Stimulated activated CD4-positive, alpha-beta T cell treated with anti-CD3 and anti-CD28 coated beads, Interleukin-12 subunit alpha, Interleukin-12 subunit beta, amount 100 ng/mL, for 24 hours (primary cell): Measurements from ENCODE around the gene IGSF3.

Experiments
- DNase-seq, 2 experiments: peaks; one replicate each; pipeline ENCODE4 v3.0.0-alpha.2; 2020; ENCODE audit warnings: low read depth in 2 of 2

Gene IGSF3

DNA sequence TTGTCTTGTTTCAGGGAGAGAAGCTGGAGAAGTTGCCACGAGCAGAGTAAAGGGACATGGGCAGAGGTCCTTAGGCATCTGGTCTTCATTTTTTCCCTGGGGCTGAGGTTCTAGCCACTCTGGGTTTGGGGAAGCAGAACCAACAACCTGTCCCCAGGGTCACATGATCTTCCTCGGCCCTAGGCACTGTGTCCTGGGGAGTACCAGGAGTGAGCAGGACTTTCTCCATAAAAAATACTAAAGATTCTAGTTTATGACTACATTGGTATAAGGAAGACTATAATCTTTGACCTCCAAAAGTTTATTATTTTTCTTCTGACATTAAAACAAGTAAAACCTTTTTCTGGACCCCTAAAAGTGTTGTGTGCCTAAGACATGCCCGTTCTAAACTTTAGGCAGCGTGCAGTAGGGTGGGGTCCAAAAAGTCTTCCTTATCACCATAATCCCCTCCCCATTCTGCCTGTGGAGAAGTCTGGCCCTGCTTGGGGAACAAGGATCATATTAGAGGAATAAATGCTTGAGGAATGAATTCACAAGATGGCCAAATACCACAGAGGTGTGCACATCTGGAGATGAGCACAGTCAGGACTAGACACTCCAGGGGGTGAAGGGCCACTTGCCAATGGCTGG is 19.3 kb upstream of the IGSF3 start:
- no peak for DNase-seq

GRCh38 chr1:116686175-116686574 is 18.6 kb upstream of the IGSF3 start:
- no peak for DNase-seq

DNA sequence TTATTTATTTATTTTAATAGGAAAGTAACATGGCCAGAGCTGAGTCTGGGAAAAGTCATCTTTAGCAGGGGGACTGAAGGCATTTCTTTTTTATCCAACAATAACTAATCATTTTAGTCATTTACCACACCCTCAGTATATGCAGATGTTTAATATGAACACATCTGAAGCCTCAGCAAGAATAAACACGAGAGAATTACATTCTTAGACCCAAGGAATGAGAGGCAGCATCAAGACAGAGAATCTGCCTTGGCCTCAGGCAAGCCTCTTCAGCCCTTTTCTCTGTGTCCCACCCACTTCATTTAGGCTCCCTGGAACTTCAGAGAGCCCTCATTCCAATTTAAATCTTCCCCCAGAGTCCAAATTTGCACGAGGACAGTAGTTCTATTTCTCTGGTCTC is 17.0 kb upstream of the IGSF3 start:
- DNase-seq = no peak

DNA sequence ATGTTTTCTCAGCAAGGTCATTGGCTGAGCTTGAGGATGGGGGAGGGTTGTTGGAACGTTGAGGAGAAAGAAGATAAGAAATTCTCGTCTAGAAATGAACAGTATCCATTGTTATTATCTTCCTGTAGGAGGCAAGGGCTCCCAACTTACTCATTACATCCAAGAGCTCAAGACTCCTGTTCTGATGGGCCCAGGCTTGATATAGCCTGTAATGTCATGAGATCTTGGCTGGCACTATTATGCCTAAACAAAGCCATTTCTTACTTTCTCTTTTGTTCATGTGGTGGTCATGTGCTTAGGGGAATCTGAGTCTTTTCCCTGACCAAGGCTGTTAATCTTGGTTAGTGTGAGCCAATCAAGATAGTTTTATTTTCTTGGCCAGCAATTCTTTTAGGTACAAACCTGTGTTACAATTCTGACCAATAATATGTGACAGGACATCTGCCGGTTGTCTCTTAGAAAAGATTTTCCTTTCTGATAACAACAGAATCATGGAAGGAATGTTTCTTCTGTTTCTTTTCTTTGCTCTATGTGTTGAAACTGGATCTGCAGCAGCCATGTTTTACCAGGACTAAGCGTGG is 15.2 kb upstream of the IGSF3 start:
- DNase-seq = no peak

GRCh38 chr1:116681343-116681899 is 13.9 kb upstream of the IGSF3 start:
- DNase-seq = no peak

DNA sequence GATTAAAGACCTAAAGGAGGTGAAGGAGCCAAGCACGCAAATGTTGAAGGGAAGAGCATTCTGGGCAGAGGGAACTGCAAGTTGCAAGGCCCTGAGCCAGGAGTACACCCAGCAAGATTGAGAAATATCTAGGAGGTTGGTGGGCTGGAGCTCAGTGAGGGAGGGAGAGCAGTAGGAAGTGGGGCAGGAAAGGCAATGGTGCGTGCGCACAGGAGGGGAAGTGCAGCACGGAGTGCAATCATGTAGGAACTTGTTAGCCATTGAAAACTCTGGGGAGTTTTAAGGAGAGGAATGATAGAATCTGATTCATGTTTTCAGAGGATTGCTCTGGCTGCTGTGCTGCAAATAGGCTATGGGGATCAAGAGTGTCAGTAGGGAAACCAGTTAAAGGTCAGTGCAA is 13.2 kb upstream of the IGSF3 start:
- DNase-seq = no peak

GRCh38 chr1:116679828-116680628 is 12.5 kb upstream of the IGSF3 start:
- DNase-seq = no peak

DNA sequence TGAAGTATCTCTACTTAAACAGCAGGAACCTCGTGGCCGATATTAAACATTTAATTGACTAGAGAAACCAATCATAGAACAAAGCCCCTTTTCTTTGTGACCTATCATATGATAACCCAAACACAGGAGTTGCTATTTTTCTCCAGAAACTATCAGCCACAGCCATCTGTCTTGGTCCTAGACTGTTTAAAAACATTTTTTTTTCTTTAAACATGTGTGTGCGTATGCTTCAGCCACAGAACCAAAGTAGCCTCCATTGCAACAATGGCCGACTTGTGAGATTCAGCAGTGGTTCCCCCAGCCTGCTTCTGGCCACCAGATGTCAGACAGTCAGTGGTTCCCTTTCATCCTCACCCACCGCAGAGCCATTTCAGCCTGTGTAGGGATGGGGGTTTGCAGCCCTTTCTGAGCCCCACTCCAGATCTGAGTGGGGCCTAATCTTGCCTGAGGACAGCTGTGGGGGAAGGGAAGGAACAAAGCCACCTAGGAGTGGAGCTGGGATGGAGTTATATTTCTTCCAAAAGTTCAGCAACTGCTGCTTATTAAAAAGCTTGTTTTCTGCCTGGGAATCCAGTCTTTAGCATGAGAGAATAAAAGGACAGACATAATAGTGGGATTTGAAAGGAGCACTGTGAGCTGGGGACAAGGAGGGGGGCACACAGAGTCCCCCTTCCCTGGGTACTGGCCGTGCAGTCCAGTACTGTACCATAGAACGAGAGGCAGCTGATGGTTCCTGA is 11.7 kb upstream of the IGSF3 start:
- no peak for DNase-seq

- DNase-seq = no peak
These were observed 11.2 kb upstream of the IGSF3 start for GRCh38 chr1:116678732-116679090.

- DNase-seq = no peak
These were observed 10.0 kb upstream of the IGSF3 start for GRCh38 chr1:116677474-116678062.

DNA sequence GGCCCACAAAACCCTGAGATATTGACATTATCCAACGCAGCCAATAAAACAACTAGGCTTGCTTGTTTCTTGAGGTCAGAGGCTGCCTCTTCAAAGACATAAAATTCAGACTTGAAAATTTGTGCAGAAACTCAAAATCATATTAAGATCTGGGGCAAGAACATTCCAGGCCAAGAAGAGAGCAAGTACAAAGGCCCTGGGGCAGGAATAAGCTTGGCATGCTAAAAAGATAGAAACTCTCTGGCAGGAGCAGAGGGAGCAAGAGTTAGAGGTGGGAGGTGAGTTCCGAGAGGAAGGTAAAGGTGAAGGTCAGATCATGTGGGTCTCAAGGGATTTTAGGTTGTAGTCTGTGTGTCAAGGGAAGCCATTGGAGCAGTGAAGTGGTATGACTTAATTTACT is 8.8 kb upstream of the IGSF3 start:
- DNase-seq = no peak

DNA sequence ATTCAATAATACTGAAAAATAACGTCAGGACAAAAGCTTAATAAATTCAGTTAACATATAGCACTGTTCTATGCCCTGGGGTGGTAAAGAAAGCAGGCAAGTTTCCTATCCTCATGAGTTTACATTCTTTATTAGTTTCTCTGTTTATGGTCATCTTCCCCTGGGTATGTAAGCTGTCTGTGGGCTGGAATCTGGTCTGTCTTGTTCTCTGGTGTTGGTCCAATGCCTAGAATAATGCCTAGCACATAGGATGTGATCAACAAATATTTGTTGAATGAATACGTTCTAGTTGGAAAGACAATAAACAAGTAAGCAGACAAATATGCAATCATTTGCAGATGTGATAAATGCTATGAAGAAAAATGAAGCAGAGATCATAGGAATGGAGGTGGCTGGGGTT is 7.2 kb upstream of the IGSF3 start:
- no peak for DNase-seq

GRCh38 chr1:116674011-116674531 is 6.5 kb upstream of the IGSF3 start:
- DNase-seq = no peak

- DNase-seq = no peak
These were observed 4.4 kb upstream of the IGSF3 start for GRCh38 chr1:116671912-116672311.

- DNase-seq = no peak
These were observed 3.7 kb upstream of the IGSF3 start for GRCh38 chr1:116671072-116671760.

- DNase-seq = no peak
These were observed 744 bp upstream of the IGSF3 start for GRCh38 chr1:116668277-116668676.

DNA sequence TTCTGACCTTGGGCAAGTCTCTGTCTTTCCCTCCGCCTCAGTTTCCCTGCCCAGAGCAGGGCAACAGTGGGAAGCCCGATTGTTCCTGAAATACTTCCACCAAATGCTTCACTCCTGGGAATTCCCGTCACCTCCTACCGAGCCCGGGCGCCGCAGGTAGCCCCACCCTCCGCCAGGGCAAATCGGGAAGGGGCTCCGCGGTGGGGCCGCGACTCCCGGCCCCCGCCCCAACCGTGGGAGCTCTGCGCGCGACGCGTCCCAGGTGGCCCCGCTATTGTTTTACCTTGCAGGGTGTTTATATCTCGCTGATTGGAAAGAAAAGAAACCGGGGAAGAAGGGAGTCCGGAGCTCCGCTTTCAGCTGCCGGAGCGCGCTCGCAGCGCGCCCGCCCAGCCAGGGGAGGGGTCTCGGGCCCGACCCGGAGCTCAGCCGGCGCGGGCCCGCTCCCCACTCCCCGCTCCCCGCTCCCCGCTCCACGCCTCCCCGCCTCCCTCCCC is 407 bp downstream of the IGSF3 start:
- DNase-seq = no peak

- DNase-seq = no peak
These were observed 1.1 kb downstream of the IGSF3 start for GRCh38 chr1:116666187-116667077.

DNA sequence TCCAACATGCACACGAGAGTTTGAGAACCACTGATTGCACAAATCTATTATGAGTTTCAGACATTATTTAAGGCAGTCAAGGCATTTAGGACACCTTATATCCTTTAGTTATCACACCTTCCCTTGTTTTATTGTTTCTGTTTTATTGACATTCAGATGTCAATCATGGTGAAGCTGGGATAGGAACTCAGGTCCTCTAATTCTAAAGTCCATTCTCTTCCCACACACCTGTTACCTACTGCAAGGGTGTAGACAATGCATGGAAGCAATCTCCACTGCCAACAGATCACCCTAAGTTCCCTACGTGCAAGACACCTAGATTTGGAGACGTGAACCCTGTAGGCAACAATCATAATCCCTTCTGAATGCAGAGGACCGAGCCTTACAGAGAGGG is 2.6 kb downstream of the IGSF3 start:
- no peak for DNase-seq
